Measurements from ENCODE around the gene APOH.

- TF ChIP-seq, protein P1, sequence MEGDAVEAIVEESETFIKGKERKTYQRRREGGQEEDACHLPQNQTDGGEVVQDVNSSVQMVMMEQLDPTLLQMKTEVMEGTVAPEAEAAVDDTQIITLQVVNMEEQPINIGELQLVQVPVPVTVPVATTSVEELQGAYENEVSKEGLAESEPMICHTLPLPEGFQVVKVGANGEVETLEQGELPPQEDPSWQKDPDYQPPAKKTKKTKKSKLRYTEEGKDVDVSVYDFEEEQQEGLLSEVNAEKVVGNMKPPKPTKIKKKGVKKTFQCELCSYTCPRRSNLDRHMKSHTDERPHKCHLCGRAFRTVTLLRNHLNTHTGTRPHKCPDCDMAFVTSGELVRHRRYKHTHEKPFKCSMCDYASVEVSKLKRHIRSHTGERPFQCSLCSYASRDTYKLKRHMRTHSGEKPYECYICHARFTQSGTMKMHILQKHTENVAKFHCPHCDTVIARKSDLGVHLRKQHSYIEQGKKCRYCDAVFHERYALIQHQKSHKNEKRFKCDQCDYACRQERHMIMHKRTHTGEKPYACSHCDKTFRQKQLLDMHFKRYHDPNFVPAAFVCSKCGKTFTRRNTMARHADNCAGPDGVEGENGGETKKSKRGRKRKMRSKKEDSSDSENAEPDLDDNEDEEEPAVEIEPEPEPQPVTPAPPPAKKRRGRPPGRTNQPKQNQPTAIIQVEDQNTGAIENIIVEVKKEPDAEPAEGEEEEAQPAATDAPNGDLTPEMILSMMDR (IDR thresholded peaks at IDR 0.05): no peak
- no peak for TF ChIP-seq POLR2A (IDR thresholded peaks at IDR 0.05)
Measured at GRCh38 chr17:66210208-66210574, 19.0 kb downstream of the APOH start.
